Measurements from ENCODE around the gene SAMD3.

The SAMD3 gene

GRCh38 chr6:130152908-130153510 is 69.7 kb downstream of the SAMD3 start:
- TF ChIP-seq, protein P1, sequence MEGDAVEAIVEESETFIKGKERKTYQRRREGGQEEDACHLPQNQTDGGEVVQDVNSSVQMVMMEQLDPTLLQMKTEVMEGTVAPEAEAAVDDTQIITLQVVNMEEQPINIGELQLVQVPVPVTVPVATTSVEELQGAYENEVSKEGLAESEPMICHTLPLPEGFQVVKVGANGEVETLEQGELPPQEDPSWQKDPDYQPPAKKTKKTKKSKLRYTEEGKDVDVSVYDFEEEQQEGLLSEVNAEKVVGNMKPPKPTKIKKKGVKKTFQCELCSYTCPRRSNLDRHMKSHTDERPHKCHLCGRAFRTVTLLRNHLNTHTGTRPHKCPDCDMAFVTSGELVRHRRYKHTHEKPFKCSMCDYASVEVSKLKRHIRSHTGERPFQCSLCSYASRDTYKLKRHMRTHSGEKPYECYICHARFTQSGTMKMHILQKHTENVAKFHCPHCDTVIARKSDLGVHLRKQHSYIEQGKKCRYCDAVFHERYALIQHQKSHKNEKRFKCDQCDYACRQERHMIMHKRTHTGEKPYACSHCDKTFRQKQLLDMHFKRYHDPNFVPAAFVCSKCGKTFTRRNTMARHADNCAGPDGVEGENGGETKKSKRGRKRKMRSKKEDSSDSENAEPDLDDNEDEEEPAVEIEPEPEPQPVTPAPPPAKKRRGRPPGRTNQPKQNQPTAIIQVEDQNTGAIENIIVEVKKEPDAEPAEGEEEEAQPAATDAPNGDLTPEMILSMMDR (IDR thresholded peaks at IDR 0.05): no peak

DNA sequence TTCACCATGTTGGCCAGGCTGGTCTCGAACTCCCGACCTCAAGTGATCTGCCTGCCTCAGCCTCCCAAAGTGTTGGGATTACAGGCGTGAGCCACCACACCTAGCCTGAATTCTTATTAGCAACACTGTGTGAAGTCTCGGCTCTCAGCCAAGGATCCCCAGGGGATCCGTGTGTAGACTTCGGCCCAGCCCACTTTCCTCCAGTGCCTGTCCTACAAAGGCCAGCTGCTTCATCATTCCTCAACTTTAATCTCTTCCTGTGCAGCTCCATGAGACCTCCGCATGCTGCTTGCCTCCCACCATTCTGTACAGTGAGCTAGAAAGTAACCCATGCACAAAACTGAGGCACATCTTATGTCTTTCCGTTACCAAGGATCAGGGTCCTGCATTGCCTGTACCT is 71.8 kb downstream of the SAMD3 start:
- TF ChIP-seq, protein P1 (IDR thresholded peaks at IDR 0.05): no peak

DNA sequence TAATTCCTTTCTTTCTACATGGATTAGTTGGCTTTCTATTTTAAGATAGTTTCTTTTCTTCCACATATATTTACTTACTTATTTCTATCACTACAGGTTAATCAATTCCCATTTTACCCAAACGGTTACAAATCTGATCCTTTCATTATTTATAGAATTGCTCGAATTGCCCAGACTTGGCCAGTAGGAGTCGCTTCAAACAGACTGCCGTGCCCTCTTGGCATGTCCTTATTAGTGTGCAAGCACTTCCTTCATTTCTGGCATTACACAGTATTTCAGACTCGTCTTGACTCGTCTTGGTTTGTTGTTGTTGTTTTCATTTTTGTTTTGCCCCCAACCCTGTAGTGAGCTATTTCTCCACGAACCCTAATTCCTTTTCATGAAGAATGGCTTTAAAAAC is 74.6 kb downstream of the SAMD3 start:
- TF ChIP-seq, protein P1 (IDR thresholded peaks at IDR 0.05): peak; percentile 76

DNA sequence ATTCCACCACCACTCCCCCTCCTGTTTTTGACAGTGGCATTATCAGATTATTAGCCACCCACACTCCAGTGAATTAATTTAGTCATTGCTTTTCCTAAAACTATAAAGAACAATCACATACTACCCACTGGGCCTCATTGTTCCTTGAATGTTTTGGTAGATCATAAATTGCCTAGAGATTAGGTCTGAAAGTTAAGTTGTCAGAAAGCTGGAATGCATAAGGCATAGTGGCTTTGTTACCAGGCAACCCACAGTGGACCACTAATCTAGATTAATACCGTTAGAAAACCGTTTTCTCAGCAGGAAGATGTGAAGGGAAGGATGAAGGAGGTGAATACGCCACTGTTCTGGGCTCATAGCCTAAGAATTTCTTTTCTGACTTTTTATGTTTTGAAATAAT is 75.6 kb downstream of the SAMD3 start:
- TF ChIP-seq, protein P1 (IDR thresholded peaks at IDR 0.05): no peak

DNA sequence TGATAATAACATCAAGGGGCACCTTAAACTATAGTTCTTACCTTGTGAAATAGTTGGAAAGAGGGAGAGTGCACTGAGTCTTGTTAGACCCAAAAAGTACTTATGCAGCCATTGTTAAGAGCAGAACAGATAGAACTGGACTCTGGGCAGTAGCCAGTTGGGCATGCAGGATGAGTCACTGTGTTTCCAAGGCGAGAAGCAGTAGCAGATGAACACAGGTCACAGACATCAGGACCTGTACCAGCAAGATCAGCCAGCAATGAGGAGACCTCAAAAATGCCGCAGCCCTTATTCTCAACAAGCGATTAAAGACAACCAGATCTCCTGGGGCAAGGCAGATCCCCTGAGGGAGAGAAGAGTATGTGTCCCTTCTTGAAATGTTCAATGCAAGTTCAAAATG is 79.0 kb downstream of the SAMD3 start:
- TF ChIP-seq, protein P1 (IDR thresholded peaks at IDR 0.05): no peak

GRCh38 chr6:130140084-130140483 is 82.7 kb downstream of the SAMD3 start:
- TF ChIP-seq, protein P1 (IDR thresholded peaks at IDR 0.05): no peak

- TF ChIP-seq, protein P1 (IDR thresholded peaks at IDR 0.05): no peak
Observed at GRCh38 chr6:130138909-130139242, 83.9 kb downstream of the SAMD3 start.
